DND-41 (cell line): Measurements from ENCODE around the gene TTC33.

Experiments
- CTCF ChIP-seq: IDR thresholded peaks from 2 replicates; pipeline ENCODE4 v1.5.1; 2012; ENCODE audit warnings: borderline replicate concordance, low read length, moderate library complexity, mild to moderate bottlenecking; ENCODE audit not compliant: poor library complexity, severe bottlenecking; ENCODE audit errors: extremely low read depth
- EZH2 ChIP-seq: IDR thresholded peaks from 3 replicates; pipeline ENCODE4 v1.6.1; 2012; ENCODE audit warnings: borderline replicate concordance, low read depth, mild to moderate bottlenecking, moderate library complexity, low read length, inconsistent platforms; ENCODE audit not compliant: severe bottlenecking

GRCh38 chr5:40653221-40654022 lies 102.3 kb downstream of the TTC33 start:
- TF ChIP-seq CTCF, result no peak
- TF ChIP-seq EZH2, result no peak
